GM19452 (cell line): ENCODE results near the gene NALCN.

Experiments
- ATAC-seq: cut with Tn5 transposase; IDR thresholded peaks from one replicate; pipeline ENCODE4 v1.9.1; 2021; ENCODE audit not compliant: unreplicated experiment

NALCN gene

GRCh38 chr13:101291646-101292515 is 124.4 kb downstream of the NALCN start:
- no peak for ATAC-seq

GRCh38 chr13:101291206-101291605 is 125.1 kb downstream of the NALCN start:
- ATAC-seq, result no peak

- no peak for ATAC-seq
These were observed 126.5 kb downstream of the NALCN start for GRCh38 chr13:101289764-101290163.

- ATAC-seq, result no peak
These were observed 132.5 kb downstream of the NALCN start for GRCh38 chr13:101283782-101284181.

GRCh38 chr13:101272886-101273285 is 143.4 kb downstream of the NALCN start:
- no peak for ATAC-seq

- ATAC-seq, result no peak
These were observed 144.5 kb downstream of the NALCN start for GRCh38 chr13:101271681-101272245.

GRCh38 chr13:101267656-101268055 is 148.7 kb downstream of the NALCN start:
- ATAC-seq, result no peak

GRCh38 chr13:101265934-101266333 is 150.4 kb downstream of the NALCN start:
- ATAC-seq, result no peak

GRCh38 chr13:101264931-101265330 is 151.4 kb downstream of the NALCN start:
- ATAC-seq, result no peak

GRCh38 chr13:101262306-101262705 is 154.0 kb downstream of the NALCN start:
- ATAC-seq, result peak; percentile 50

- ATAC-seq, result no peak
These were observed 157.8 kb downstream of the NALCN start for GRCh38 chr13:101258509-101258908.

GRCh38 chr13:101258071-101258470 is 158.2 kb downstream of the NALCN start:
- ATAC-seq, result peak; percentile 99

- no peak for ATAC-seq
These were observed 167.4 kb downstream of the NALCN start for GRCh38 chr13:101248739-101249514.

- ATAC-seq, result no peak
These were observed 173.6 kb downstream of the NALCN start for GRCh38 chr13:101242720-101243119.

- ATAC-seq, result no peak
These were observed 177.8 kb downstream of the NALCN start for GRCh38 chr13:101238555-101238954.

GRCh38 chr13:101231751-101232428 is 184.4 kb downstream of the NALCN start:
- ATAC-seq, result no peak

- no peak for ATAC-seq
These were observed 185.9 kb downstream of the NALCN start for GRCh38 chr13:101230271-101230890.

- ATAC-seq, result no peak
These were observed 196.6 kb downstream of the NALCN start for GRCh38 chr13:101219609-101220265.

- no peak for ATAC-seq
These were observed 197.8 kb downstream of the NALCN start for GRCh38 chr13:101218484-101218883.

- ATAC-seq, result no peak
These were observed 199.2 kb downstream of the NALCN start for GRCh38 chr13:101217086-101217485.
